Fibroblast of skin of right quadriceps (primary cell): ENCODE measurements around the gene ITGA7.

Experiments used
- DNase-seq: peaks from one replicate; pipeline ENCODE4 v3.0.0-alpha.2; 2013

ITGA7 gene

GRCh38 chr12:55707841-55708694, at the start of gene ITGA7:
ITGA7 (minus strand) TSS chr12:55707904; CDS start chr12:55707682, 222 bp downstream.
- DNase-seq, result peak; percentile 31

- no peak for DNase-seq
Observed at GRCh38 chr12:55755246-55755645, 47.5 kb upstream of the ITGA7 start.

- no peak for DNase-seq
Observed at GRCh38 chr12:55748230-55748993, 40.7 kb upstream of the ITGA7 start.

- DNase-seq, result no peak
Observed at GRCh38 chr12:55746913-55747231, 39.2 kb upstream of the ITGA7 start.

GRCh38 chr12:55746174-55746912, 38.6 kb upstream of the ITGA7 start:
- no peak for DNase-seq

GRCh38 chr12:55745361-55746173, 37.9 kb upstream of the ITGA7 start:
- peak; percentile 79 for DNase-seq

- DNase-seq, result no peak
Observed at GRCh38 chr12:55744340-55745030, 36.8 kb upstream of the ITGA7 start.

GRCh38 chr12:55743406-55744339, 36.0 kb upstream of the ITGA7 start:
- peak; percentile 62 for DNase-seq

- peak; percentile 81 for DNase-seq
Observed at GRCh38 chr12:55742719-55743405, 35.2 kb upstream of the ITGA7 start, which contains the start of gene GDF11. GDF11 (plus strand) TSS chr12:55743122; CDS start chr12:55743317, 195 bp downstream.

GRCh38 chr12:55741931-55742680, 34.4 kb upstream of the ITGA7 start:
- no peak for DNase-seq

GRCh38 chr12:55739025-55739378, 31.3 kb upstream of the ITGA7 start:
- DNase-seq, result no peak

- DNase-seq, result peak; percentile 90
Observed at GRCh38 chr12:55738123-55739024, 30.7 kb upstream of the ITGA7 start.

GRCh38 chr12:55737581-55738122, 29.9 kb upstream of the ITGA7 start:
- DNase-seq, result no peak

- DNase-seq, result peak; percentile 64
Observed at GRCh38 chr12:55736780-55737580, 29.3 kb upstream of the ITGA7 start.

- DNase-seq, result no peak
Observed at GRCh38 chr12:55736076-55736475, 28.4 kb upstream of the ITGA7 start.

GRCh38 chr12:55734595-55734994, 26.9 kb upstream of the ITGA7 start:
- no peak for DNase-seq

- no peak for DNase-seq
Observed at GRCh38 chr12:55733858-55734257, 26.2 kb upstream of the ITGA7 start.
